Measurements from ENCODE around the gene ARIH2. TPM values are rescaled to one million over a fixed set of nuclear protein-coding genes. Genes with fewer than 3 reads are reported as not detected.

Gene ARIH2
- total and polyA plus RNA-seq, 2 of the 4 experiments (the other 2 are of a cell fraction), result 62.3 to 93.7 TPM

DNA sequence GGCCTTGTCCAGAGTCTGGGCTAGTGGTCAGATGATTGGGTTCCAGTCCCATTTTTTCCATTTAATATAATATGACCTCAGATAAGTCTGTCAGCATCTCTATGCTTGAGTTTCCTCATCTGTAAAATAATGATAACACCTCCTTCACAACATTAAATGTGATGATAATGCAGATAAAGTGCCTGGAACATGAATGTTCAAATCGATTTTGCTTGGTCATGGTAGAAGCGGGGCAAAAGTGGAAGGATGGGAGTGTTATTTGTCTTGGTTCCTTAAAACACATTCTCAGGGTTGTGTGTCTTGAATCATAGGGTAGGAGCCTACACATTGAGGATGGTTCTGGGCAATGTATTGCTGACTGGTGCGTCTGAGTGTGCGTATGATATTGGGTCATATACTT is 16.9 kb downstream of the ARIH2 start:
- Histone ChIP-seq H4K8ac (ENCODE audit: low read depth in 2 of 2, low read length in 2 of 2) (no peak overlapping the region), H2AFZ (replicated peaks; ENCODE audit: low read length, poor library complexity) (no peak overlapping the region), H2BK120ac (ENCODE audit: low read depth, low read length) (no peak overlapping the region), H4K20me1 (ENCODE audit: insufficient read depth, low read length) (peaks cover 32% of the 10 kb centered on the region; the same call in 1 of the 2 replicates), H4K91ac (ENCODE audit: insufficient read depth, low read depth, low read length) (no peak overlapping the region), H3K4me3 (ENCODE audit: insufficient read depth, low read depth, low read length) (no peak overlapping the region), H3K4me2 (ENCODE audit: low read depth, low read length) (no peak overlapping the region), H3K18ac (ENCODE audit: low read depth, low read length) (no peak overlapping the region), H3K14ac (replicated peaks; ENCODE audit: low read depth, low read length) (no peak overlapping the region), H4K5ac (ENCODE audit: low read depth, low read length) (no peak overlapping the region), H3K27ac (ENCODE audit: insufficient read depth, low read length) (no peak overlapping the region), H3K4me1 (ENCODE audit: control insufficient read depth, insufficient read depth, low read length) (no peaks in the 10 kb centered on the region), H3K9me1 (ENCODE audit: insufficient read depth, low read length) (peaks cover 4% of the 10 kb centered on the region; the same call in 1 of the 2 replicates), H3K4ac (ENCODE audit: low read depth, low read length) (no peak overlapping the region), H2BK5ac (ENCODE audit: low read depth, low read length, poor library complexity, severe bottlenecking) (no peak overlapping the region), H3K27me3 (ENCODE audit: control insufficient read depth, insufficient read depth, low read length) (no peaks in the 10 kb centered on the region), H2AK5ac (ENCODE audit: low read depth, low read length) (no peak overlapping the region), H3K56ac (ENCODE audit: extremely low read depth, insufficient read depth, low read length) (no peak overlapping the region), H3K36me3 (ENCODE audit: control insufficient read depth, insufficient read depth, low read length) (peaks cover 5% of the 10 kb centered on the region), H3K9ac (ENCODE audit: low read depth, low read length) (no peak overlapping the region), H2AK9ac (replicated peaks; ENCODE audit: low read depth, low read length, poor library complexity) (no peak overlapping the region), H2BK20ac (ENCODE audit: low read depth, low read length) (no peak overlapping the region), H3K9me3 (ENCODE audit: control insufficient read depth, insufficient read depth, low read length) (no peaks in the 10 kb centered on the region), H3K79me1 (ENCODE audit: low read depth in 1 of 2, low read length in 2 of 2) (peaks cover 16 to 56% of the 10 kb centered on the region in 2 experiments), H2BK15ac (ENCODE audit: low read depth, low read length) (no peak overlapping the region), H3K23ac (ENCODE audit: low read depth, low read length) (no peak overlapping the region)
- ATAC-seq (ENCODE audit: low read depth), result no peak
- WGBS, 2 experiments (ENCODE audit: extremely low coverage in 2 of 2, insufficient read length in 1 of 2), result no CpG with 5 or more reads among the region's 4 CpGs
- in situ Hi-C loops (cut with MboI; ENCODE audit: low sequenced_read_pairs), result no loop called here
- dilution Hi-C loops (cut with HindIII; ENCODE audit: low sequenced_read_pairs, unreplicated experiment), result no loop called here
- TF ChIP-seq NFE2L2 (IDR thresholded peaks at IDR 0.05; ENCODE audit: low read depth, low read length) (0 out of 2 replicates have a peak, but pooled peaks have one; percentile 5), RFX5 (IDR thresholded peaks at IDR 0.05; ENCODE audit: low read depth, low read length) (no peak), BHLHE40 (IDR thresholded peaks at IDR 0.05; ENCODE audit: low read depth, low read length) (no peak)
- BruUV-seq (replicated peaks), result no TSS peak
- ChIA-PET POLR2A (ENCODE audit: unreplicated experiment) (no interaction called here), CTCF (no interaction called here)
- DNase-seq, result no peak
- intact Hi-C loops (cut with micrococcal nuclease), result no loop called here

Data from IMR-90 (cell line).